ENCODE measurements around the gene ST13. TPM values are rescaled to one million over a fixed set of nuclear protein-coding genes. Genes with fewer than 3 reads are reported as not detected.

ST13 gene
- total and polyA plus RNA-seq, 9 of the 15 experiments (the other 6 are each of a cell fraction or from before 2014, with no cell fraction given), result 53.6 to 311 (median 195) TPM

DNA sequence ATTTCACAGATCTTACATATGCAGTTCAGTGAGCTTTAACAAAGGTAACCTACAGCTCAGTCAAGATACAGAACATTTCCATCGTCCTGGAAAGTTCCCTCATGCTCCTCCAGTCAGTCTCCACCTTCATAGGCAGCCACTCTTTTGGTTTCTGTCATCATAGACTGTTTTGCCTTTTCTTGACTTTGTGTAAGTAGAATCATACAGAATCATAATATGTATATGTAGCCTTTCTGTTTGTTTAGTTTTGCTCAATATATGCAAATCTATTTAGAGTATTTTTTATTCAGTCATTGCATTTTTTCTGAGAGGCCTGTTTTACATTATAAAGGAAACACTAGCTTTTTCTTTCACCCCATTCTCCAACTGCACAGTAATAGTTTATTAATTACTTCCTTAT is 20.5 kb upstream of the ST13 start (continued):
- TF ChIP-seq POLR2AphosphoS5 (IDR thresholded peaks at IDR 0.05; ENCODE audit: control insufficient read depth, insufficient read depth, low read depth, low read length) (no peak), DLX4 (CRISPR knock-in tag; IDR thresholded peaks at IDR 0.05) (no peak), RBM34 (IDR thresholded peaks at IDR 0.05; ENCODE audit: borderline replicate concordance, insufficient read depth, low read length) (no peak), ZNF79 (CRISPR knock-in tag; IDR thresholded peaks at IDR 0.05; ENCODE audit: low read depth) (no peak), ZNF445 (CRISPR knock-in tag; IDR thresholded peaks at IDR 0.05; ENCODE audit: low read depth) (no peak), HMGN3 (IDR thresholded peaks at IDR 0.05; ENCODE audit: borderline replicate concordance, extremely low read depth, insufficient read length, low read depth, low read length) (no peak), TEAD4 (IDR thresholded peaks at IDR 0.05; ENCODE audit: low read length) (no peak), TEAD4 (CRISPR knock-in tag; IDR thresholded peaks at IDR 0.05; ENCODE audit: borderline replicate concordance) (no peak)
- TF ChIP-seq, protein P1, sequence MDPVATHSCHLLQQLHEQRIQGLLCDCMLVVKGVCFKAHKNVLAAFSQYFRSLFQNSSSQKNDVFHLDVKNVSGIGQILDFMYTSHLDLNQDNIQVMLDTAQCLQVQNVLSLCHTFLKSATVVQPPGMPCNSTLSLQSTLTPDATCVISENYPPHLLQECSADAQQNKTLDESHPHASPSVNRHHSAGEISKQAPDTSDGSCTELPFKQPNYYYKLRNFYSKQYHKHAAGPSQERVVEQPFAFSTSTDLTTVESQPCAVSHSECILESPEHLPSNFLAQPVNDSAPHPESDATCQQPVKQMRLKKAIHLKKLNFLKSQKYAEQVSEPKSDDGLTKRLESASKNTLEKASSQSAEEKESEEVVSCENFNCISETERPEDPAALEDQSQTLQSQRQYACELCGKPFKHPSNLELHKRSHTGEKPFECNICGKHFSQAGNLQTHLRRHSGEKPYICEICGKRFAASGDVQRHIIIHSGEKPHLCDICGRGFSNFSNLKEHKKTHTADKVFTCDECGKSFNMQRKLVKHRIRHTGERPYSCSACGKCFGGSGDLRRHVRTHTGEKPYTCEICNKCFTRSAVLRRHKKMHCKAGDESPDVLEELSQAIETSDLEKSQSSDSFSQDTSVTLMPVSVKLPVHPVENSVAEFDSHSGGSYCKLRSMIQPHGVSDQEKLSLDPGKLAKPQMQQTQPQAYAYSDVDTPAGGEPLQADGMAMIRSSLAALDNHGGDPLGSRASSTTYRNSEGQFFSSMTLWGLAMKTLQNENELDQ (CRISPR knock-in tag; IDR thresholded peaks at IDR 0.05; ENCODE audit: borderline replicate concordance), result no peak

Data from K562 (cell line).